K562 (cell line): Measurements from ENCODE around the gene PTRH1. TPM values are rescaled to one million over a fixed set of nuclear protein-coding genes. Genes with fewer than 3 reads are reported as not detected.

Experiments used
- CBX8 ChIP-seq: fragments of 200-600 bp; sonication (generic); IDR thresholded peaks from 2 replicates; pipeline ENCODE4 v1.6.1; 2012; ENCODE audit warnings: borderline replicate concordance, mixed run types, low read depth, mild to moderate bottlenecking, moderate library complexity, mixed read lengths, low read length, control low read depth, inconsistent platforms; ENCODE audit not compliant: poor library complexity, severe bottlenecking; ENCODE audit errors: extremely low read depth
- KDM1A ChIP-seq, 2 experiments: fragments of 450-650 bp; IDR thresholded peaks; 2 replicates each; pipeline ENCODE4 v1.6.1; 2016; ENCODE audit warnings: mild to moderate bottlenecking in 2 of 2
- MAFG ChIP-seq: fragments of 450-650 bp; conservative IDR thresholded peaks from 2 replicates; pipeline ENCODE4 v1.6.1; 2016; ENCODE audit warnings: missing genetic modification characterization, missing compliant biosample characterization
- MGA ChIP-seq: fragments of 450-650 bp; IDR thresholded peaks from 2 replicates; pipeline ENCODE4 v1.6.1; 2016; ENCODE audit warnings: mild to moderate bottlenecking, moderate library complexity
- MITF ChIP-seq: IDR thresholded peaks from 2 replicates; pipeline ENCODE4 v1.6.1; 2014; ENCODE audit warnings: antibody characterized with exemption
- TCF3 ChIP-seq: sonication (generic); formaldehyde crosslinking; IDR thresholded peaks from 2 replicates; pipeline ENCODE4 v1.4.0; 2020; ENCODE audit warnings: mild to moderate bottlenecking, missing genetic modification reagents
- polyA plus RNA-seq, 8 experiments: library from polyadenylated mRNA; depleted of rRNA in 4 of 8; stranded (reverse) in 5 of 8; unstranded in 3 of 8; fragments of >200 nt; fragmentation: Nextera tagmentation in 2 of 8; fragmentation: Illumina TruSeq in 1 of 8; extraction: Ambion mirVana in 2 of 8; extraction: Trizol in 1 of 8; gene quantifications; 2 replicates each; pipeline versions ENCODE4 v1.2.1 to v1.2.3, GENCODE V29; 2011 to 2014; ENCODE audit warnings: inconsistent platforms in 1 of 8, missing spikeins in 1 of 8
- total RNA-seq, 7 experiments: library from RNA; depleted of rRNA in 6 of 7; stranded (reverse); fragments of >200 nt in 6 of 7; fragmentation: Illumina TruSeq in 2 of 7; extraction: Trizol in 2 of 7; gene quantifications; 2 replicates each; pipeline versions ENCODE4 v1.2.1 to v1.2.3, GENCODE V29; 2011 to 2021; ENCODE audit warnings: low replicate concordance in 1 of 7
- TF ChIP-seq, protein P1 (sequence below): fragments of 450-650 bp; IDR thresholded peaks from 2 replicates; pipeline ENCODE4 v1.6.1; 2017; ENCODE audit warnings: antibody characterized with exemption, mild to moderate bottlenecking

The PTRH1 gene
- total and polyA plus RNA-seq, 9 of the 15 experiments (the other 6 are each of a cell fraction or from before 2014, with no cell fraction given) = 0.63 to 43.1 (median 5.7) TPM

DNA sequence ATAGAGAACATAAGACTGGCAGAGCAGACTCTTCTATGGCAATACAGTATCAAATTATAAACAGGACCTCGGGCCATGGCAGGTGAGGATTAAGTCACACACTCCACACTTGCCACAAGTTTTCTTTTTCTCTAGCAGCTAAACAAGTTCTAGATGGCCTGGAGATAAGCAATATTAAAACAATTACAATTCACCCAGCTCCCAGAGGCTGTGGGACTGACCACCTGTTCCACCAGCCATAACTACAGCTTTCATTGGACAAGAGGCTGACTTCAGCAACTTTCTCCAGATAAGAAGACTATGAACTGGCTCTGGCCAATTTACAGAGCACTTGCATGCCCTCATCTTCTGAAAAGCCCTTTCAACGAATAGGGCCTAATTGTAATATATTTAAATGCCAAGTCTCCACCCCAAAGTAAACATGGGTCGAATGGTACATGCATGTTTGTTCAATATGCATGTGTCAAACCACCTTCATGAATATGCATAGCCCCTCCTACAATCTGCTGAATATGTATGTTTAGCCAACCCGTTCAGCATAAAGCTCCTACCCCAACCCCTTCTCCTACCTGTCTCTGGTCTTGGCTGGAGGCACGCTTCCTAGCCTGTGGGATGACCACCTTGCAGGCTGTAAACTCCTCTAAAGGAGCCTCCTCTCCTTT lies 14.7 kb downstream of the PTRH1 start (continued):
- TF ChIP-seq MGA (peak; percentile 16; the same call in 1 of the 2 replicates), TCF3 (CRISPR knock-in tag) (no peak), MAFG (tag) (0 out of 2 replicates have a peak, but pooled peaks have one; percentile 19), MITF (no peak), CBX8 (no peak), KDM1A (IDR thresholded peaks at IDR 0.05) (no peak)
- TF ChIP-seq, protein P1, sequence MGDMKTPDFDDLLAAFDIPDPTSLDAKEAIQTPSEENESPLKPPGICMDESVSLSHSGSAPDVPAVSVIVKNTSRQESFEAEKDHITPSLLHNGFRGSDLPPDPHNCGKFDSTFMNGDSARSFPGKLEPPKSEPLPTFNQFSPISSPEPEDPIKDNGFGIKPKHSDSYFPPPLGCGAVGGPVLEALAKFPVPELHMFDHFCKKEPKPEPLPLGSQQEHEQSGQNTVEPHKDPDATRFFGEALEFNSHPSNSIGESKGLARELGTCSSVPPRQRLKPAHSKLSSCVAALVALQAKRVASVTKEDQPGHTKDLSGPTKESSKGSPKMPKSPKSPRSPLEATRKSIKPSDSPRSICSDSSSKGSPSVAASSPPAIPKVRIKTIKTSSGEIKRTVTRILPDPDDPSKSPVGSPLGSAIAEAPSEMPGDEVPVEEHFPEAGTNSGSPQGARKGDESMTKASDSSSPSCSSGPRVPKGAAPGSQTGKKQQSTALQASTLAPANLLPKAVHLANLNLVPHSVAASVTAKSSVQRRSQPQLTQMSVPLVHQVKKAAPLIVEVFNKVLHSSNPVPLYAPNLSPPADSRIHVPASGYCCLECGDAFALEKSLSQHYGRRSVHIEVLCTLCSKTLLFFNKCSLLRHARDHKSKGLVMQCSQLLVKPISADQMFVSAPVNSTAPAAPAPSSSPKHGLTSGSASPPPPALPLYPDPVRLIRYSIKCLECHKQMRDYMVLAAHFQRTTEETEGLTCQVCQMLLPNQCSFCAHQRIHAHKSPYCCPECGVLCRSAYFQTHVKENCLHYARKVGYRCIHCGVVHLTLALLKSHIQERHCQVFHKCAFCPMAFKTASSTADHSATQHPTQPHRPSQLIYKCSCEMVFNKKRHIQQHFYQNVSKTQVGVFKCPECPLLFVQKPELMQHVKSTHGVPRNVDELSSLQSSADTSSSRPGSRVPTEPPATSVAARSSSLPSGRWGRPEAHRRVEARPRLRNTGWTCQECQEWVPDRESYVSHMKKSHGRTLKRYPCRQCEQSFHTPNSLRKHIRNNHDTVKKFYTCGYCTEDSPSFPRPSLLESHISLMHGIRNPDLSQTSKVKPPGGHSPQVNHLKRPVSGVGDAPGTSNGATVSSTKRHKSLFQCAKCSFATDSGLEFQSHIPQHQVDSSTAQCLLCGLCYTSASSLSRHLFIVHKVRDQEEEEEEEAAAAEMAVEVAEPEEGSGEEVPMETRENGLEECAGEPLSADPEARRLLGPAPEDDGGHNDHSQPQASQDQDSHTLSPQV = 0 out of 2 replicates have a peak, but pooled peaks have one; percentile 36
